Heart left ventricle (tissue), 16 donors: ENCODE data around the gene SIRPB2. TPM values are rescaled to one million over a fixed set of nuclear protein-coding genes. Genes with fewer than 3 reads are reported as not detected.

Experiments
- ATAC-seq, 4 donors: fragments of 200-7000 bp; cut with Tn5 transposase; one replicate each; pipeline ENCODE4 v1.9.1; 2020 to 2022; ENCODE audit warnings: moderate library complexity in 4 of 4, mild to moderate bottlenecking in 3 of 4, moderate number of reproducible peaks in 1 of 4
- DNase-seq, 5 donors: peaks; one replicate each; pipeline ENCODE4 v3.0.0-alpha.2; 2020
- H3K27ac ChIP-seq, 12 donors: fragments of 200-600 bp; sonication (generic) in 4 of 12; one replicate each; pipeline versions ENCODE4 v1.5.0 to v1.8.0; 2016 to 2022; ENCODE audit warnings: mild to moderate bottlenecking in 2 of 12
- H3K27me3 ChIP-seq, 9 donors: fragments of 200-600 bp; sonication (generic) in 2 of 9; one replicate each; pipeline versions ENCODE4 v1.5.1 to v1.8.0; 2016 to 2022; ENCODE audit warnings: mild to moderate bottlenecking in 3 of 9
- H3K36me3 ChIP-seq, 9 donors: fragments of 200-600 bp; sonication (generic) in 2 of 9; one replicate each; pipeline versions ENCODE4 v1.5.0 to v1.8.0; 2018 to 2022; ENCODE audit warnings: mild to moderate bottlenecking in 2 of 9
- H3K4me1 ChIP-seq, 12 donors: fragments of 200-600 bp; sonication (generic) in 4 of 12; one replicate each; pipeline versions ENCODE4 v1.5.0 to v1.8.0; 2016 to 2022; ENCODE audit warnings: mild to moderate bottlenecking in 3 of 12
- H3K4me3 ChIP-seq, 12 donors: fragments of 200-600 bp; sonication (generic) in 4 of 12; one replicate each; pipeline versions ENCODE4 v1.5.0 to v1.8.0; 2017 to 2022; ENCODE audit warnings: mild to moderate bottlenecking in 9 of 12, moderate library complexity in 4 of 12
- H3K9me3 ChIP-seq, 12 donors: fragments of 200-600 bp; sonication (generic) in 4 of 12; one replicate each; pipeline versions ENCODE4 v1.5.0 to v1.8.0; 2016 to 2022; ENCODE audit warnings: mild to moderate bottlenecking in 1 of 12
- CTCF ChIP-seq, 12 donors: fragments of 200-600 bp; sonication (generic) in 4 of 12; IDR thresholded peaks; one replicate each; pipeline versions ENCODE4 v1.5.0 to v1.8.0; 2018 to 2022; ENCODE audit warnings: antibody characterized with exemption in 12 of 12, mild to moderate bottlenecking in 5 of 12
- POLR2A ChIP-seq, 2 donors: fragments of 450-650 bp; IDR thresholded peaks; one replicate each; pipeline ENCODE4 v1.6.1; 2017; ENCODE audit warnings: antibody characterized with exemption in 2 of 2, mild to moderate bottlenecking in 2 of 2, moderate library complexity in 2 of 2
- WGBS, 4 donors: extraction: QIAGEN DNeasy Blood & Tissue Kit in 2 of 4; methylation state at CpG; one replicate each; pipeline versions ENCODE4 v1.1.5 to v1.1.7; 2013 to 2018; 5-methylcytosine and 5-hydroxymethylcytosine counted together
- intact Hi-C, 10 donors: fragments of 100-400 bp; cut with DNase I; formaldehyde crosslinking; loops; one replicate each; pipeline versions ENCODE4 v1.11.1 to v1.14.2; 2022
- polyA plus RNA-seq, 2 donors: library from polyadenylated mRNA; stranded (reverse); fragments of 200-250 nt; gene quantifications; one replicate each; pipeline ENCODE4 v1.2.3, GENCODE V29; 2013
- total RNA-seq, 9 donors: library from RNA; depleted of rRNA in 2 of 9; stranded (reverse); fragments of >200 nt in 2 of 9; fragmentation: NEBNext Ultra II Directional in 3 of 9; extraction: Animal tissue kit (Norgen Biotek cat#: 25700) in 3 of 9; gene quantifications; one replicate each; pipeline versions ENCODE4 v1.1.0 to v1.2.4, GENCODE V29; 2016 to 2023
- donor health status: ischemic (EF 13 %, LVEDD 7.1; RV severe dilation, severe dysfunction).
- donor health status: healthy with polysubstance abuse.
- donor health status: DM: no; HTN: yes; CAD: no.
- donor health status: DM: no; HTN: no; CAD: no.
- donor health status: ischemic (EF 25% LVEDD 6.9; RV normal size, moderate dysfunction).
- donor health status: ischemic (EF 25% LVEDD 5.7; RV mildly dilated, moderate dysfunction).
- donor health status: healthy.
- donor health status: DM: yes; HTN: yes; CAD: no.
- donor health status: ischemic (EF 35%, LVEDD 5.7; RV mildly dilated, moderate dysfunction).
- donor health status: nonischemic (EF 11% LVEDD 7.7; RV severe dilation, severe dysfunction).
- donor health status: DM: yes; HTN: yes; CAD: no.
- donor health status: PGD.
- donor health status: ischemic (EF 29% LVEDD 5.4; RV normal size, mild dysfunction).
- donor health status: nonischemic (EF 23%, LVEDD 6.1; RV moderate dilation, normal function).

Gene SIRPB2
- total and polyA plus RNA-seq, 11 donors: 0.74 to 11.9 (median 2.1) TPM

GRCh38 chr20:1490643-1491195, 501 bp downstream of the SIRPB2 start:
- DNase-seq (no peak), ATAC-seq (no peak)
- TF ChIP-seq POLR2A (IDR thresholded peaks at IDR 0.05) (no peak), CTCF (IDR thresholded peaks at IDR 0.05) (no peak)
- Histone ChIP-seq H3K36me3 (no peaks in the 10 kb centered on the region), H3K4me3 (peak overlapping the region in 8 of 12 donors; percentile 9 to 60 (median 28)), H3K9me3 (peaks cover 0 to 2% (median 0%) of the 10 kb centered on the region in 12 donors), H3K27me3 (no peaks in the 10 kb centered on the region), H3K4me1 (peaks cover 0 to 40% (median 0%) of the 10 kb centered on the region in 12 donors), H3K27ac (peak overlapping the region in 11 of 12 donors; percentile 10 to 95 (median 46))
- intact Hi-C loops: no loop called here
- 66 to 83% (median 79%) methylated on average over 7 to 9 of the region's 9 CpGs for WGBS, 4 donors

DNA sequence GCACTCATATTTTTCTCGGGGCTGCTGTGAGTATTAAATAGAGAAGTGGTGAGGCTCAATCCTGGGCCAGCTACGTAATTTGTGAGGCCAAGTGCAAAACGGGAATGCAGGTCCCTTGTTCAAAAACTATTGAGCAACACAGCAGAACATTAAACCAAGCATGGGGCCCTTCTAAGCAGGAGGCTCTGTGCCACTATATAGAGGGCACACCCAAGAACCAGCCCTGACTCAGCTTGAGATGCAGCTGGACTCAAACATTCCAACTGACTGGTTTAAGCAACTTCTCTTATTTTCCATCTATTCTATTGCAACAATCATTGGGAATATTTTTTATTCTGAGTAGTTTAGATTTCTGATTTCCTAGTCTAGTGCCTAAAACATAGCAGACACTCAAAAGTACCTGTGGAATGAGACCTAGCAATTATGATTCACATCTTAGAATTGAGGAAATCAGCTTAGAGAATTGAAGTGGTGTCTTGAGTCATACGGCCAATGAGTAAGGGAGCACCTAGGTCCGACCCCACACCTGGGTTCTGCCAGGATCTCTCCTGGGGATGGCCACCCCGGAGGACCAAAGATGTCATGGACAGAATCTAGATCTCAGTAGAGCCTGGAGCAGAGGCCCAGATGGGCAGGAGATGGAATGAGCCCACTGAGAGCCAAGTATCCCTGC, 1.3 kb downstream of the SIRPB2 start:
- peak overlapping the region in 7 of 12 donors; percentile 2 to 60 (median 31) for H3K4me3 ChIP-seq
- TF ChIP-seq POLR2A (IDR thresholded peaks at IDR 0.05) (no peak), CTCF (IDR thresholded peaks at IDR 0.05) (no peak)
- H3K9me3 ChIP-seq: peaks cover 0 to 2% (median 0%) of the 10 kb centered on the region in 12 donors
- H3K4me1 ChIP-seq: peaks cover 0 to 42% (median 0%) of the 10 kb centered on the region in 12 donors
- 78 to 85% (median 80%) methylated on average over 6 of the region's 6 CpGs for WGBS, 4 donors
- H3K27ac ChIP-seq: peak overlapping the region in 8 of 12 donors; percentile 28 to 95 (median 52)
- H3K27me3 ChIP-seq: no peaks in the 10 kb centered on the region
- H3K36me3 ChIP-seq: no peaks in the 10 kb centered on the region
- intact Hi-C loops: no loop called here
- DNase-seq (peak in 1 of 5 donors; percentile 35), ATAC-seq (peak; percentile 38 to 71 (median 54))

DNA sequence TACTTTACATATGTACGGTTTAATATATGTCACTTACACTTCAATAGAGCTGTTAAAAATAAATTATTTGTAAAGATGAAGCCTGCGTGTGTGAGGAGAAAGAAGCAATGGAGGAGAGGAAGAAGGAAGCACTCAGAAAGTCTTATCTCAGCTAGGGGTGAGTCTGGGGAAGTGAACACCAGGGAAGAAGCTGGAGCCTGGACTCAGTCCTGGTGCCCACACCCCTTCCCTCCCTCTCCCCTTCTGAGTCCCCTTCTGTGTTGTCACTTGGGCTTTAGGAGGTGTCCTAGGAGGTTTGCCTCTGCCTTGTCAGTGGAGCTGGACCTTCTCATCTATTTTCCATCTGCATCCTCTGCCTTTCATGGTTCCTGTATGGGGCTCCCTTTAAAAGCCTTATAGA, 1.9 kb downstream of the SIRPB2 start:
- H3K4me1 ChIP-seq: peaks cover 0 to 42% (median 0%) of the 10 kb centered on the region in 12 donors
- peaks cover 0 to 3% (median 0%) of the 10 kb centered on the region in 9 donors for H3K27me3 ChIP-seq
- no peak for TF ChIP-seq CTCF (IDR thresholded peaks at IDR 0.05)
- TF ChIP-seq POLR2A (IDR thresholded peaks at IDR 0.05): no peak
- WGBS, 4 donors: 75 to 84% (median 76%) methylated on average over 2 of the region's 2 CpGs
- DNase-seq (no peak), ATAC-seq (peak in 2 of 4 donors; percentile 14 to 29)
- intact Hi-C loops: no loop called here
- no peaks in the 10 kb centered on the region for H3K36me3 ChIP-seq
- peaks cover 0 to 2% (median 0%) of the 10 kb centered on the region in 12 donors for H3K9me3 ChIP-seq
- H3K4me3 ChIP-seq: peak overlapping the region in 5 of 12 donors; percentile 12 to 60 (median 21)
- peak overlapping the region in 3 of 12 donors; percentile 29 to 95 (median 49) for H3K27ac ChIP-seq

- no peak for DNase-seq
- intact Hi-C loops: no loop called here
- 86 to 91% (median 89%) methylated on average over 2 of the region's 2 CpGs for WGBS, 4 donors
- no peak overlapping the region for H3K4me3 ChIP-seq
- peaks cover 0 to 19% (median 0%) of the 10 kb centered on the region in 12 donors for H3K4me1 ChIP-seq
- TF ChIP-seq CTCF (IDR thresholded peaks at IDR 0.05) (no peak), POLR2A (IDR thresholded peaks at IDR 0.05) (no peak)
- no peaks in the 10 kb centered on the region for H3K36me3 ChIP-seq
- H3K9me3 ChIP-seq: peaks cover 0 to 2% (median 0%) of the 10 kb centered on the region in 12 donors
- ATAC-seq: no peak
- H3K27me3 ChIP-seq: peaks cover 0 to 3% (median 0%) of the 10 kb centered on the region in 9 donors
- no peak overlapping the region for H3K27ac ChIP-seq
Observed at GRCh38 chr20:1486566-1486965, 4.7 kb downstream of the SIRPB2 start.
